MG63 (cell line): ENCODE data around the gene OR8D1. TPM values are rescaled to one million over a fixed set of nuclear protein-coding genes. Genes with fewer than 3 reads are reported as not detected.

ENCODE experiments used
- total RNA-seq: library from RNA; depleted of rRNA; stranded (reverse); fragments of >200 nt; shearing (Covaris generic); gene quantifications from 2 replicates; pipeline ENCODE4 v1.2.3, GENCODE V29; 2014; ENCODE audit warnings: low replicate concordance; rRNA removed

Gene OR8D1
- total RNA-seq, 1 experiment from 2014 or later = not detected

Other genes starting within 250 kb of the OR8D1 start
- gene VWA5A, start 198.5 kb downstream of the OR8D1 start, total RNA-seq = 0.59 and 0.95 TPM in 2 replicates
- not detected in 2 replicates for gene OR10D3, start 130.6 kb downstream of the OR8D1 start, total RNA-seq
- not detected in 2 replicates for gene OR8G1, start 72.9 kb downstream of the OR8D1 start, total RNA-seq
- gene OR8G5, start 57.6 kb downstream of the OR8D1 start, total RNA-seq = not detected in 2 replicates
- gene OR8D2, start 6.2 kb upstream of the OR8D1 start, total RNA-seq = not detected in 2 replicates
- gene OR8B2, start 70.5 kb upstream of the OR8D1 start, total RNA-seq = not detected in 2 replicates
- gene OR8B3, start 85.1 kb upstream of the OR8D1 start, total RNA-seq = not detected in 2 replicates
- gene OR8B4, start 110.9 kb upstream of the OR8D1 start, total RNA-seq = not detected in 2 replicates
- not detected in 2 replicates for gene OR8B8, start 131.7 kb upstream of the OR8D1 start, total RNA-seq
- not detected in 2 replicates for gene OR8B12, start 229.7 kb upstream of the OR8D1 start, total RNA-seq